ENCODE measurements around the gene RCCD1. TPM values are rescaled to one million over a fixed set of nuclear protein-coding genes. Genes with fewer than 3 reads are reported as not detected.

RCCD1 gene
- total RNA-seq, 2 donors from 2014 or later: 9.1 to 13.0 TPM

- H3K4me1 ChIP-seq (replicated peaks): no peaks in the 10 kb centered on the region
- no peak overlapping the region for H3K27ac ChIP-seq
- intact Hi-C loops (cut with DNase I): no loop called here
- 70% methylated on average over 3 of the region's 3 CpGs for WGBS
- H3K4me3 ChIP-seq: no peak overlapping the region
- H3K27me3 ChIP-seq (replicated peaks; ENCODE audit: insufficient read depth): no peaks in the 10 kb centered on the region
- peak; percentile 32 for TF ChIP-seq POLR2AphosphoS5 (IDR thresholded peaks at IDR 0.05)
- no peak for TF ChIP-seq CTCF (IDR thresholded peaks at IDR 0.05)
- TF ChIP-seq POLR2A (IDR thresholded peaks at IDR 0.05): no peak
- no peaks in the 10 kb centered on the region for H3K9me3 ChIP-seq
- peak; percentile 8 for DNase-seq (ENCODE audit: low spot score)
- H3K36me3 ChIP-seq: peaks cover 0 to 20% of the 10 kb centered on the region in 2 donors
These were observed 52.6 kb downstream of the RCCD1 start for GRCh38 chr15:91007266-91007665.

Small RNA genes lying within 50 kb of the gene (small RNA-seq; reads per million reads assigned to genes)
- gene RF00019: 0 reads per million in 2 donors

Other genes with a start within 250 kb of the RCCD1 start
- 1 to 10 TPM; 1.4 to 4.9 TPM for gene BLM, start 237.5 kb upstream of the RCCD1 start, total RNA-seq
- gene FURIN, start 86.3 kb upstream of the RCCD1 start, total RNA-seq: 100 to 1,000 TPM in 1 of 2 donors, 10 to 100 TPM in 1; 92.8 to 154 TPM
- gene FES, start 70.4 kb upstream of the RCCD1 start, total RNA-seq: 10 to 100 TPM; 22.8 to 33.9 TPM
- gene MAN2A2, start 51.6 kb upstream of the RCCD1 start, total RNA-seq: 100 to 1,000 TPM in 1 of 2 donors, 10 to 100 TPM in 1; 46.6 to 113 TPM
- 10 to 100 TPM; 16.2 to 30.6 TPM for gene HDDC3, start 22.3 kb upstream of the RCCD1 start, total RNA-seq
- gene UNC45A, start 19.6 kb upstream of the RCCD1 start, total RNA-seq: 10 to 100 TPM; 52.2 to 70.1 TPM
- gene PRC1, start 39.7 kb downstream of the RCCD1 start, total RNA-seq: 10 to 100 TPM; 13.5 to 37.0 TPM
- gene VPS33B, start 67.7 kb downstream of the RCCD1 start, total RNA-seq: 10 to 100 TPM in 1 of 2 donors, 1 to 10 TPM in 1; 9.4 to 18.3 TPM
- 1 to 10 TPM; 2.3 to 5.4 TPM for gene SV2B, start 145.4 kb downstream of the RCCD1 start, total RNA-seq

All from prostate gland (tissue), 2 donors.